22Rv1 (cell line): Measurements from ENCODE around the gene RNF135.
"Not testable (repeated sequence)": the region's sequence is repeated elsewhere in the genome, so short reads cannot be mapped to it uniquely, and the experiment has no call there.

Source experiments
- CTCF ChIP-seq: fragments of 450-650 bp; IDR thresholded peaks from 2 replicates; pipeline ENCODE4 v1.5.1; 2017; ENCODE audit warnings: mild to moderate bottlenecking
- ZFX ChIP-seq: fragments of 450-650 bp; IDR thresholded peaks from 2 replicates; pipeline ENCODE4 v1.6.1; 2017; ENCODE audit warnings: antibody characterized with exemption, borderline replicate concordance

- not testable (repeated sequence) for TF ChIP-seq CTCF, ZFX
These were observed 41.0 kb upstream of the RNF135 start for GRCh38 chr17:30929861-30930260.
